HCT116 (cell line): Measurements from ENCODE around the gene ZBTB42. TPM values are rescaled to one million over a fixed set of nuclear protein-coding genes. Genes with fewer than 3 reads are reported as not detected.

Experiments
- ATAC-seq: fragments of 200-7000 bp; cut with Tn5 transposase; 2 replicates; pipeline ENCODE4 v1.9.1; 2020; ENCODE audit warnings: mild to moderate bottlenecking, moderate library complexity
- BruUV-seq: library from RNA; stranded (reverse); fragments of 400-500 nt; replicated peaks from 2 replicates; lab custom pipeline; 2021; lab: Mats Ljungman, UMichigan
- CTCF ChIA-PET: fragments of 300-600 bp; sonication (Branson Sonifier 250); formaldehyde crosslinking; loops from one replicate; lab custom pipeline; 2021; ENCODE audit warnings: antibody characterized with exemption; lab: Charles Lee
- POLR2A ChIA-PET: fragments of 300-600, 350-600 bp; sonication (Branson Sonifier 250); formaldehyde crosslinking; loops from one replicate; lab custom pipeline; 2021; ENCODE audit warnings: antibody characterized with exemption; lab: Charles Lee
- RAD21 ChIA-PET, 2 experiments: fragments of 300-600 bp; sonication (Branson Sonifier 250); formaldehyde crosslinking; loops; one replicate each; lab custom pipeline; 2023; ENCODE audit warnings: low total read pairs in 2 of 2; ENCODE audit not compliant: uncharacterized antibody in 2 of 2, unreplicated experiment in 2 of 2, low non-redundant PET in 1 of 2; lab: Charles Lee
- DNase-seq: peaks from one replicate; pipeline ENCODE4 v3.0.0-alpha.2; 2010; ENCODE audit warnings: low read depth, low spot score
- H2AFZ ChIP-seq: fragments of 200-600 bp; shearing (Covaris generic), sonication (generic); 2 replicates; pipeline ENCODE4 v1.6.1; 2017; ENCODE audit warnings: low read depth, mixed run types, mixed read lengths, antibody characterized with exemption, low read length; ENCODE audit not compliant: poor library complexity, severe bottlenecking
- H3K27ac ChIP-seq: 2 replicates; pipeline ENCODE4 v1.5.1; 2012; ENCODE audit warnings: low read depth, low read length
- H3K27me3 ChIP-seq: fragments of 200-600 bp; sonication (generic); 2 replicates; pipeline ENCODE4 v1.6.1; 2016; ENCODE audit warnings: mixed run types, low read length, mixed read lengths; ENCODE audit not compliant: insufficient read depth
- H3K36me3 ChIP-seq, 2 experiments: fragments of 200-500 bp in 1 of 2; fragments of 200-600 bp in 1 of 2; sonication (Bioruptor generic) in 1 of 2; sonication (generic) in 1 of 2; 2 replicates each; pipeline versions ENCODE4 v1.5.1 to v1.6.1; 2014 to 2016; ENCODE audit warnings: low read length in 2 of 2, inconsistent platforms in 1 of 2, mixed read lengths in 1 of 2, mixed run types in 1 of 2; ENCODE audit not compliant: insufficient read depth in 2 of 2, control insufficient read depth in 1 of 2
- H3K4me1 ChIP-seq, 2 experiments: fragments of 200-600 bp in 1 of 2; sonication (generic) in 1 of 2; 2 replicates each; pipeline versions ENCODE4 v1.5.1 to v1.6.1; 2012 to 2017; ENCODE audit warnings: low read length in 2 of 2, inconsistent platforms in 1 of 2, mild to moderate bottlenecking in 1 of 2, mixed read lengths in 1 of 2, mixed run types in 1 of 2, moderate library complexity in 1 of 2; ENCODE audit not compliant: insufficient read depth in 2 of 2, control insufficient read depth in 1 of 2
- H3K4me2 ChIP-seq: fragments of 200-600 bp; sonication (generic); 2 replicates; pipeline ENCODE4 v1.6.1; 2017; ENCODE audit warnings: mixed run types, low read length, mixed read lengths
- H3K4me3 ChIP-seq, 2 experiments: fragments of 200-600 bp in 1 of 2; sonication (generic) in 1 of 2; replicated peaks in 1 of 2; 2 replicates each; pipeline ENCODE4 v1.5.1; 2011 to 2016; ENCODE audit warnings: low read length in 2 of 2, control low read depth in 1 of 2, low read depth in 1 of 2, mild to moderate bottlenecking in 1 of 2, mixed read lengths in 1 of 2, mixed run types in 1 of 2
- H3K79me2 ChIP-seq: fragments of 200-600 bp; sonication (generic); 2 replicates; pipeline ENCODE4 v1.6.1; 2017; ENCODE audit warnings: mild to moderate bottlenecking, mixed run types, low read length, moderate library complexity, mixed read lengths; ENCODE audit not compliant: insufficient read depth
- H3K9ac ChIP-seq: fragments of 200-600 bp; sonication (generic); 2 replicates; pipeline ENCODE4 v1.6.1; 2016; ENCODE audit warnings: low read length, mixed read lengths
- H3K9me2 ChIP-seq: fragments of 200-600 bp; sonication (generic), shearing (Covaris generic); 2 replicates; pipeline ENCODE4 v1.6.1; 2017; ENCODE audit warnings: mixed run types, mild to moderate bottlenecking, moderate library complexity; ENCODE audit not compliant: insufficient read depth
- H3K9me3 ChIP-seq, 2 experiments: fragments of 200-500 bp in 1 of 2; fragments of 200-600 bp in 1 of 2; sonication (Bioruptor generic) in 1 of 2; sonication (generic) in 1 of 2; 2 replicates each; pipeline ENCODE4 v1.6.1; 2014 to 2017; ENCODE audit warnings: low read length in 2 of 2, mixed read lengths in 2 of 2, inconsistent platforms in 1 of 2, low read depth in 1 of 2, mild to moderate bottlenecking in 1 of 2, mixed run types in 1 of 2, moderate library complexity in 1 of 2; ENCODE audit not compliant: control insufficient read depth in 1 of 2, insufficient read depth in 1 of 2
- H4K20me1 ChIP-seq: fragments of 200-600 bp; sonication (generic), shearing (Covaris generic); 2 replicates; pipeline ENCODE4 v1.6.1; 2017; ENCODE audit warnings: mixed run types, mild to moderate bottlenecking, moderate library complexity; ENCODE audit not compliant: insufficient read depth
- CEBPB ChIP-seq: IDR thresholded peaks from 2 replicates; pipeline ENCODE4 v1.6.1; 2012; ENCODE audit warnings: low read depth
- CTCF ChIP-seq, 3 experiments: fragments of 200-600 bp in 1 of 3; sonication (generic) in 1 of 3; IDR thresholded peaks in 2 of 3; conservative IDR thresholded peaks in 1 of 3; 2 replicates each; pipeline ENCODE4 v1.5.1; 2012 to 2017; ENCODE audit warnings: low read depth in 2 of 3, low read length in 2 of 3, antibody characterized with exemption in 1 of 3, borderline replicate concordance in 1 of 3, control low read depth in 1 of 3, mild to moderate bottlenecking in 1 of 3, mixed read lengths in 1 of 3, mixed run types in 1 of 3, moderate library complexity in 1 of 3; ENCODE audit not compliant: insufficient read depth in 1 of 3
- EGR1 ChIP-seq: IDR thresholded peaks from 2 replicates; pipeline ENCODE4 v1.6.1; 2012; ENCODE audit warnings: low read depth
- EZH2 ChIP-seq: fragments of 200-600 bp; sonication (generic); IDR thresholded peaks from 2 replicates; pipeline ENCODE4 v1.6.1; 2017; ENCODE audit warnings: antibody characterized with exemption, mixed run types
- POLR2A ChIP-seq: IDR thresholded peaks from 2 replicates; pipeline ENCODE4 v1.7.0; 2011; ENCODE audit warnings: borderline replicate concordance; ENCODE audit not compliant: insufficient read depth, insufficient read length; ENCODE audit errors: extremely low read depth
- POLR2AphosphoS5 ChIP-seq: IDR thresholded peaks from 2 replicates; pipeline ENCODE4 v1.6.1; 2011; ENCODE audit warnings: mild to moderate bottlenecking, low read depth, low read length, moderate library complexity
- RAD21 ChIP-seq: IDR thresholded peaks from 2 replicates; pipeline ENCODE4 v1.6.1; 2012; ENCODE audit warnings: low read depth, mild to moderate bottlenecking
- REST ChIP-seq: IDR thresholded peaks from 2 replicates; pipeline ENCODE4 v1.6.1; 2012; ENCODE audit warnings: low read depth
- SP1 ChIP-seq: IDR thresholded peaks from 2 replicates; pipeline ENCODE4 v1.6.1; 2012; ENCODE audit warnings: low read depth
- SRF ChIP-seq: IDR thresholded peaks from 2 replicates; pipeline ENCODE4 v1.6.1; 2012; ENCODE audit warnings: low read depth
- YY1 ChIP-seq: IDR thresholded peaks from 2 replicates; pipeline ENCODE4 v1.6.1; 2011; ENCODE audit warnings: low read length, low read depth, moderate library complexity, mild to moderate bottlenecking; ENCODE audit not compliant: insufficient replicate concordance; ENCODE audit errors: extremely low read depth
- ZBTB33 ChIP-seq: IDR thresholded peaks from 2 replicates; pipeline ENCODE4 v1.6.1; 2011; ENCODE audit warnings: mild to moderate bottlenecking, low read length, moderate library complexity; ENCODE audit not compliant: insufficient replicate concordance; ENCODE audit errors: extremely low read depth
- ZFX ChIP-seq: fragments of 450-650 bp; IDR thresholded peaks from 2 replicates; pipeline ENCODE4 v1.6.1; 2017
- ZNF274 ChIP-seq: fragments of 200-500 bp; sonication (Bioruptor generic); IDR thresholded peaks from 2 replicates; pipeline ENCODE4 v1.6.1; 2014; ENCODE audit warnings: mild to moderate bottlenecking, low read depth, low read length, inconsistent platforms
- intact Hi-C: fragments of 100-400 bp; cut with micrococcal nuclease; formaldehyde crosslinking; loops from 2 replicates; pipeline ENCODE4 v1.10.0; 2022
- total RNA-seq: library from RNA; stranded (reverse); gene quantifications from one replicate; pipeline ENCODE4 v1.2.1, GENCODE V29; 2021; ENCODE audit not compliant: unreplicated experiment

ZBTB42 gene
- total RNA-seq, 1 experiment from 2014 or later: 4.4 TPM

- H2AFZ ChIP-seq: no peak overlapping the region
- ChIA-PET POLR2A (interaction anchor here (1.5 kb wide), 1 partner anchor 49 kb away, joined by 3 read pairs; the partner anchor contains the start of gene SIVA1), RAD21 (no interaction called here), CTCF (no interaction called here)
- no peaks in the 10 kb centered on the region for H3K27me3 ChIP-seq
- peak overlapping the region; percentile 63 for H3K9ac ChIP-seq
- ATAC-seq: no peak
- no peaks in the 10 kb centered on the region for H3K9me3 ChIP-seq
- H3K4me3 ChIP-seq: peak overlapping the region; percentile 56 to 66
- TF ChIP-seq CEBPB (no peak), SRF (no peak), ZBTB33 (no peak), SP1 (no peak), ZNF274 (no peak), RAD21 (no peak), EZH2 (no peak), YY1 (no peak), POLR2A (no peak), CTCF (IDR thresholded peaks at IDR 0.05 in 2 of 3, conservative IDR thresholded peaks at IDR 0.05 in 1 of 3; ENCODE audit: borderline replicate concordance in 1 of 3, insufficient read depth in 1 of 3, low read depth in 2 of 3, low read length in 2 of 3) (no peak), REST (no peak), ZFX (no peak), EGR1 (no peak), POLR2AphosphoS5 (no peak)
- H3K4me2 ChIP-seq: peak overlapping the region; percentile 96
- H3K4me1 ChIP-seq: peaks cover 36 to 54% of the 10 kb centered on the region in 2 experiments
- no peaks in the 10 kb centered on the region for H3K9me2 ChIP-seq
- no peak for DNase-seq
- no peaks in the 10 kb centered on the region for H4K20me1 ChIP-seq
- intact Hi-C loops: no loop called here
- BruUV-seq: no TSS peak
- H3K36me3 ChIP-seq: no peaks in the 10 kb centered on the region
- no peaks in the 10 kb centered on the region for H3K79me2 ChIP-seq
- peak overlapping the region; percentile 66; the same call in 1 of the 2 replicates for H3K27ac ChIP-seq
Observed at GRCh38 chr14:104801520-104802393, 856 bp downstream of the ZBTB42 start.
